GM10847 (cell line): Measurements from ENCODE around the gene SMLR1.

Source experiments
- POLR2A ChIP-seq: IDR thresholded peaks from 2 replicates; pipeline ENCODE4 v1.6.1; 2011; ENCODE audit not compliant: insufficient read length; ENCODE audit errors: extremely low read depth

SMLR1 gene

DNA sequence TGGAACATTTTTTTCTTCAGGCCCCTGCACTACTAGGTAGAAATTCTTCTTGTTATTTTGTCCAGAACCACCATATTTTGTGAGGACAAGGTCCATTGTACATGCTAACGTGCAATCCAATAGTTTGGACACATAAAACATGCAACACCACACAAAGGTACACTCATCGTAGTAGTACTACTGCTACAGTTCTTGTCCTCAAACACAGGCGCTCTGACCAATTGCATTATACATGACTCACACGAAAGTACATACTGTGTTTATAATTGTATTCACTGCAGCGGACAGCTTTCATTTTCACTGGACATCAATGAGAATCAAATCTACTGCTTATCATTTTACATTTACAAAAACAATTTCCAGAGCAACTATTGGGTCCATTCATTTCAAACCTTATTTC is 15.3 kb upstream of the SMLR1 start:
- no peak for TF ChIP-seq POLR2A

DNA sequence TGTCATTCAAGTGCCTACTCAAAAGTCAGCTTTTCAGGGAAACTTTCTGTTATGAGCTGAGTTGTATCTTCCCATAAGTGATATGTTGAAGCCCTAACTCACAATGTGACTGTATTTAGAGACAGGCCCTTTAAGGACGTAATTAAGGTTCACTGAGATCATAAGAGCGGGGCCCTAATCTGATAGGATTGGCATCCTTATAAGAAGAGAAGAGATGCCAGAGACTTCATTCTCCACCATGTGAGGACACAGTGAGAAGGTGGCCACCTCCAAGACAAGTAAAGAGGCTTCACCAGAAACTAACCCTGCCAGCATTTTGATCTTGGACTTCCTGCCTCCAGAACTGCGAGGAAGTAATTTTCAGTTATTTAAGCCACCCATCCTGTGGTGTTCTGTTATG is 12.7 kb upstream of the SMLR1 start:
- TF ChIP-seq POLR2A, result no peak

DNA sequence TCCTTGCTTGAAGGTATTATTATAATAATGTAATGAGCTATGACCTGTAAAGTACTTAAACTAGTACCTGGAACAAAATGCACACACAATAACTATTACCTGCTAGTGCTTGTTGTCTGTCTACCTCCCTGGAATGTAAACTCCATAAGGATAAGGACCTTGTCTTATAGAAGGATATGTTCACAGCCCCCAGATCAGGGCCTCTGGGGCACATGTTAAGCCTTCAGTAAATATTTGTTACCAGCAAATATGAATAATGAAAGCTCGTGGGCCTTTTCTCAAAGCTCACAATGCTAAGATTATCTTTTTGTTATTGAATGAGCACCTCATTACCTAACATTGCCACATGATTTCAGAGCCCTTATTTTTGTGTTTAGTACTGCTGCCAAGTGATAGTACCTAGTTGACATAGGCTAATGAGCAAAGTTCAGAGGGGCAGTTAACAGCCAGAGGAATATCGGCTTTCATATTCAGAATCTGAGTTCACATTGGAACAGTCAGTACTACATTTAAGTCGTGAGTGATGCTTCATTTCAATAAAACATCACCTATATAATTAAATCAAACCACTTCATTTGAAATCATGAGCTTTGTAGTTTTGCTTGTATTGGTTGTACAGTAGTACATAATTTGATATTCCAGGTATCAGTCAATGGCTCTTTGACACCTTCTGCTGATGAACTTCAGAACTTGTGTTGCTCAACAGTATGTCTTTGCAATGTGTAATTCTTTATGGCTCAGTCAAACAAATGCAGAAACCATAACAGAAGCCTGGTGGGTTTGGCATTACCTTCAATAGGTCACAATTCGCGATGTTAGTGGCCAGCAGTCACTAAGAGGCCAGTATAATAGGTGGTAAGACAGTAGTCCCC is 11.8 kb upstream of the SMLR1 start:
- TF ChIP-seq POLR2A, result no peak

DNA sequence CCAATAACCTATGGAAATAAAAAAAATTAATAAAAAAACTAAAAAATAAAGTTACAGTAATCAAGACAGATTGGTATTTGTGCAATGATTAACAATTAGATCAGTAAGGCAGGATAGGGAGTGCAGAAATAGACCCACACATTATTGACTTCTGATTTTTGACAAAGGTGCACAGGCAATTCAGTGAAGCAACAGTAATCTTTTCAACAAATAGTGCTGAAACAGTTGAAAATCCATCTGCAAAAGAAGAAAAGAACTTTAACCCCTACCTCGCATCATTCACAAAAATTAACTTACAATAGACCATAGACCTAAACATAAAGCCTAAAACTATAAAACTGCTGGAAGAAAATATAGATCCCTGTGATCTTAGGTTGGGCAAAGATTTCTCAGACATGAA is 4.5 kb upstream of the SMLR1 start:
- TF ChIP-seq POLR2A, result no peak

DNA sequence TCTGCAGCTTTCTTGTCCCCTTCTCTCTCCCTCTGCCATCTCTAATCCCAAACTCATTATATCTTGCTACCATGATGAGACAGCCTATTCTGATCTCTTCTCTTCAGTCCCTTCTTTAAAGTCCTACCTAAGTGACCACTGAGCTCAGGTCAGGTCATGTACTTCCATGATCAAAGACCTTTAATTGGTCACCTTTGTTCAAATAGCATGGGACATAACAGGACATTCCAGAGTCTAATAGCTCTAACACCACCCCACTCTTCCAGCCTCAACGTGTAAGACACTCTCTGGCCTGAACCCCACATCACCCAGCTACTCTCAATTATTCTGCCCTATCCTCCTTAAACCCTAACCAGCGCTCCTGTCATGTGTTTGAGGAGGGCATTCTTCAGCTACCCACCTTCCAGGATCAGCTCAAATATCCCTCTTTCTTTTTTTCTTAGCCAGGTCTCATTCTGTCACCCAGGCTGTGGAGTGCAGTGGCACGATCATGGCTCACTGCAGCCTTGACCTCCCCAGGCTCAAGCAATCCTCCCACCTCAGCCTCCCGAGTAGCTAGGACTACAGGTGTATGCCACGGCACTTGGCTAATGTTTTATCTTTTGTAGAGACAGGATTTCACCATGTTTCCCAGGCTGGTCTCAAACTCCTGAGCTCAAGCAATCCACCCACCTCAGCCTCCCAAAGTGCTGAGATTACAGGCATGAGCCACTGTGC is 2.1 kb upstream of the SMLR1 start:
- TF ChIP-seq POLR2A, result no peak

DNA sequence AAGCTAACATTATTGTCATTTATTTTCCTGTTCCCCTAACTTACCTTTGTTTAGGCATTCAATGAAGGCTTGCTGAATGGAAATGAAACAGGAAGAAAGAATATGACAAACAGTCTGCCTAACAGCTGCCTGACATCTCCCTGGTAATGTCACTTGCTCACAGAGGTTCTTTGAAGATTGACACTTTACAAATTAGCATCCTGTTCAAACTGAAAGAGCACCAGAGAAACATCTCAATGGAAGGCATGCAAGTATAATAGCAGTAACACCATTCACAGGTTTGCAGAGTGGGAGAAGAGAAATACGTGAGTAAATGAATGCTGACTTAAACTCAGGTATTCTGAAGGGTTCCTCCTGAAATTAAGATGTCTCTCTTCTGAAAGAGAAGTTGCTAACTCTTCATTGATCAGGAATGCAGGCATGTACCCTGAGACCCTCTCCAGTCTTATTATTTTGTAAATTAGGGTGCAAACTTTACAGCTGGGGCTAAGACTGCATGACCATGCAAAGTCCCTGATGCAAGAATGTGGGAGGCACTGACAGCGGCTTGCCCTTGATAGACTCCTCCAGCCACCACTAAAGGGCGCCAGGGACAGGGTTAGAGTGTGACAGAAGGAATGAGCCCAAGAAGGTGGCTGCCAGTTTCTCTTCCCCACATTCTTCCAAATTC is 1.3 kb upstream of the SMLR1 start:
- no peak for TF ChIP-seq POLR2A

DNA sequence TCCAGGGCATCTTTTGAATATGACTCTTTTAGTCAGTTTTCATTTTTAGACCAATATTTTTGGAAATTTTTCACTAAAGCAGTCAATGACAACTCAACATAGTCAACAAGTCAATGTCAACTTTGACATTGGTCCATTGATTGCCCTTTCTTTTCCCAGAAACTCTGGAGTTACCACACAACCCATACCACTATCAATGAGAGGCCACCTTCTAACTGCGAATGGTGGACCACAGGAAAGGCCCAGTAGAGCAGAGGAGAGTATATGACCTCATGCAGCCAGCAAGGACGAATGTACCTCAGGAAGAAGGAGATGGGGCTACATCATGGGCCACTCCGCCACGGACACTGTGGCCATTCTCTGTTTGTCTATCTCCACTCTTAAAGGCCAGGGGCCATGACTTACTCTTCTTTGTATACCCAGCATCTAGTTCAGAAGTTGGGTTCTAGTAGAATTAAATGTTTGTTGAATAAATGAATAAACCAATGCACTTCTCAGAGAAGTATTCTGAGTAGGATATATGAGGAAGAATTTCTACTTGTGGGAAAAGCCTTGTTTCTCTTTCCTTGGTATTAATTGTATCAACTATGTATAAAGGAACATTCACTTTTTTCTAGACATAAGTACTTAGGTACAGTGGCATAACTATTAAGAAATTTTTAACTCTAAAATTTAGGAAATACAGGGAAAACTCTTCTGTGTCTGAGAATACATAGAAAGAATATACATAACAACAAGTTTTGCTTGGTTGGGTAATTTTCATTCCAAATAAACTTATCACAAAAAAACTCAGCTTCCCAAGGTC is 562 bp upstream of the SMLR1 start:
- TF ChIP-seq POLR2A, result no peak

DNA sequence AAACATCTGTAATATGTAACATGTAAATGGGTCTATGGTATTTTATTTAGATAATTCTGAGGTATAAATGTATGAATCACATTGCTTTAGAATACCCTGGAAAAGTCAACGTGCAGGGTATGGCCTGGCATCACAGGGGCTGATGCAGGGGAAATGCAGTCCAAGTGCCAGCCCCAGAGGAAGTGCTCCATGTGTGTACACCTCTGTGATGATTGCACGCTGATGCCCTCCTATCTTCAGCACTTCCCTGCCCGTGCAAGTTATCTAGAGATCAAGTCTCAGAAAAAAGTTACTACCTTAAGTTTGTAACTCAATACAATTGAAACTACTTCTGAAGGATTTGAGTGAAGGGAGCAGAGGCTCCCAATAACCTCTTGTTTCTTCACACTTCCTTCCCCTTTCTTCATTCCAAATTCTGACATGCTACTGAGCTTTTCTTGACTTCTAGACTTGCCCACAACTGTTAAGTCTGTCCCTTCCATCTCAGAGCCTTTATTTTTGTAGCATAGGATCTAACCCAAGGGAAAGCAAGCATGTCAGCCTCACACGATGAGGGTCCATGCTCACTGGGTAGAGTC is 2.2 kb downstream of the SMLR1 start:
- no peak for TF ChIP-seq POLR2A

DNA sequence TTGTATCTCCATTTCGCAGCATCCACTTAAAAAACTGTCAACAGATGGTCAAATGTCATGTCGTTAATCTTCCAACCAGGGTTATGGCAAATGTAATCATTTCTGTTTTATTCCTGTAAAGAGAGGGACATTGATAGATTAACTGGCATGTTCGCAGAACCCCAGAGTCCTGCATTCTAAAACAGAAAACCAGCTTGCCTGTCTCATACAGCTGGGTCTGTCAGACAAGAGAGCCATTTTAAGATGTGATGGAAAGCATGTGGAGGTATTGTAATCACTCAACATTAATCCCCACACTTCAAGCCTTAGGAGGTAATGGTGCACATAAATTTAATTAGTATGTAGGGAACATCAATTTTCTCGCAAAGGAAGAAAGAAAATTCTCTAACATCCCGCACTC is 4.4 kb downstream of the SMLR1 start:
- no peak for TF ChIP-seq POLR2A

DNA sequence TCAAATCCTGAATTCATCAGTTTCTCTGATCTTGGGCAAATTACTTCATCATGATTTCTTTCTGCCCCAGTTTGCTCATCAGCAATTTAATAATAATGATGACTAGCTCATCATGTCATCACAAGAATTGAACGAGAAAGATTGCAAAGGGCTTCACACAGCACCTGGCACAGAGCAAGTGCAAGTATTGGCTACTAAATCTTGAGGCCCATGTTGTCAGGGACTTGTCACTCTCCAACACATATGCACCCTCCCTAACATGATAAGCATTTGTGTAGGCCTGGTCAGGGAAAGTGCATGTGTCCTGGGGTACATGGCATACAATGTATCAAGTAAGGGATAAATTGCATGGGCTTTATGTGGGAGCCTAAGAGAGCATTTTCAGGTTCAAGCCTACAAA is 6.4 kb downstream of the SMLR1 start:
- no peak for TF ChIP-seq POLR2A

DNA sequence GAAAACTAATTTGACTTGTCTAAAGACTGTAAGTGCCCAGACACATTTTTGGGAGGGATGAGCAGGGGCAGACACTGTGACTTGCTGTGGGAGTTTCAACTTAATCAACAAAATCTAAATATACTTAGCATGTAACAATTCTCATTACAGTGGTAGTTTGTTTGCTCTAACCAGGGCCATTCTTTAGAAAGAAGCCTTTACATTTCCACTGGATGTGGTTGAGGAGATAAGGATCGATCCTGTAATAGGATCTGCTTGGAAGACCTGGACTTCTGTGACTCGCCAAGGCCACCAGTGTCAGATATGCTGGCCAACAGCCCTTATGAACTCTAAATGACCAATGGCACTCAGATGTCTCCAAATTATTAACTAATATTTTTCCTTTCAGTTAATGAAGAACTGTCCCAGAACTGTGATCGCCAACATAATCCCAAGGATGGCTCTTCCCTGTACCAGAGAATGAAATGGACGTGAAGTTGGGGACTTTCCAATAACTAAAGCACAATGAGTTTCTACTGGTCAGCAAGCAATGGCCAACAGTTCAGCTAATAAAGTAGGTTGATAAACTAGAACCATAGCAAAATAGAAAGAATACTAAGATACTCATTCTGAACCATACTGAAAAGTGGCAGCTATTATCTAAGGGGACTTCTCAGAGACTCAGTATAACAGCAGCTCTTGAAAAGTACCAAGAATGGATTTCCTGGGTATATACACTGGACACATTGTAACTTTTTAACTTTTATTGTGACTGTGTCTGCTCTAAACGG is 7.5 kb downstream of the SMLR1 start:
- TF ChIP-seq POLR2A, result no peak

DNA sequence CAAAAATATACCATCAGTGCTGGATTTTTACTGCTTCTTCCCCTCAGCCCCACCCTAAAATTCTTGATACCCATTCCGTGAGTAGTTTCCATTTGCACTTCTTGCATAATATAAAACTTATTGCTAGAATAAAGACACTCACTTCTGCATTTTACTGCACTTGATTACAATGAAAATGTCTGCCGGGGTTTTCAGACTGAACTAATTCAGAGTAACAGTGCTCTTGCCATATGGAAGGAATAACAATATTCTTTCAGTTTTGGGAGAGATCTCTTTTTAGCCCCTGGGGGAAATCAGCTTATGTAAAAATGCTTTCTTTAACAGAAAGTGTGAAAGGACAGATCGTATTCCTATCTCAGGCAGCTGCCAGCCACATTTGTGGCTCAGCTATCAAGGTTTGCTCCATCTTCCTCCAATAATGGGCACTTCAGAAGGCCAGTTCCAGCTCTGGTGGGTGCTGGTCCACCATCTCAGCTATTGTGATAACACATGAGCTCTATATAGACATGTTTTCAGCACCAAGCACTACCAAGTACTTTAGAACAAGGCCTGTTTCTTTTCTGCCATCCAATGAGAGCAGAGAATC is 8.9 kb downstream of the SMLR1 start:
- no peak for TF ChIP-seq POLR2A

DNA sequence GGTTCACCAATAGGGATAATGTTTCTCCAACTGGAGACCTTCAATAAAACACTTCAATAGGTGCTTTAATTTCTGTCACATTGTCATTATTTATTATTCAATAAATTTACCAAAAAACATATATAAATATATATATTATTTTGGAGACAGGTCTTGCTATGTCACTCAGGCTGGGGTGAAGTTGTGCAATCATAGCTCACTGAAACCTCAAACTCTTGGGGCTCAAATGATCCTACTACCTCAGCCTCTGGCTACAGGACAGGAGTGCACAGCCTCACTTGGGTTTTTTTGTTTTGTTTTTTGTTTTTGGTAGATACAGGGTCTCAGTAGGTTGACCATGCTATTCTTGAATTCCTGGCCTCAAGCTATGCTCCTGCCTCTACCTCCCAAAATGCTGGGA is 9.9 kb downstream of the SMLR1 start:
- TF ChIP-seq POLR2A, result no peak
